WTC11 (cell line): ENCODE results near the gene CREM.

Source experiments
- ATF2 ChIP-seq: sonication (generic); formaldehyde crosslinking; IDR thresholded peaks from 2 replicates; pipeline ENCODE4 v1.8.1; 2022; ENCODE audit warnings: low read depth, missing genetic modification reagents, borderline replicate concordance
- CREM ChIP-seq: sonication (generic); formaldehyde crosslinking; IDR thresholded peaks from 2 replicates; pipeline ENCODE4 v1.8.1; 2022; ENCODE audit warnings: mild to moderate bottlenecking, missing genetic modification reagents, moderate library complexity
- CTCF ChIP-seq: fragments of 200-600 bp; IDR thresholded peaks from 2 replicates; pipeline ENCODE4 v1.8.0; 2022; ENCODE audit warnings: antibody characterized with exemption
- JUN ChIP-seq: sonication (generic); formaldehyde crosslinking; IDR thresholded peaks from 2 replicates; pipeline ENCODE4 v1.8.0; 2023; ENCODE audit warnings: mild to moderate bottlenecking, missing genetic modification reagents
- STAT6 ChIP-seq: sonication (generic); formaldehyde crosslinking; conservative IDR thresholded peaks from 2 replicates; pipeline ENCODE4 v1.8.1; 2023; ENCODE audit warnings: mild to moderate bottlenecking, low read depth, missing genetic modification reagents, moderate library complexity
- TEAD4 ChIP-seq: sonication (generic); formaldehyde crosslinking; IDR thresholded peaks from 2 replicates; pipeline ENCODE4 v1.8.0; 2022; ENCODE audit warnings: mild to moderate bottlenecking, missing genetic modification reagents
- USF1 ChIP-seq: sonication (generic); formaldehyde crosslinking; IDR thresholded peaks from 2 replicates; pipeline ENCODE4 v1.8.0; 2022; ENCODE audit warnings: mild to moderate bottlenecking, missing genetic modification reagents
- USF2 ChIP-seq: sonication (generic); formaldehyde crosslinking; IDR thresholded peaks from 2 replicates; pipeline ENCODE4 v1.8.1; 2023; ENCODE audit warnings: mild to moderate bottlenecking, missing genetic modification reagents, moderate library complexity
- ZNF512 ChIP-seq: sonication (generic); formaldehyde crosslinking; IDR thresholded peaks from 2 replicates; pipeline ENCODE4 v1.8.1; 2022; ENCODE audit warnings: missing genetic modification reagents, borderline replicate concordance

GRCh38 chr10:35126062-35126529 is 550 bp upstream of the CREM start:
- no peak for TF ChIP-seq CTCF
- no peak for TF ChIP-seq USF2
- no peak for TF ChIP-seq USF1 (CRISPR knock-in tag)
- TF ChIP-seq JUN, result no peak
- TF ChIP-seq ZNF512, result no peak
- no peak for TF ChIP-seq TEAD4 (CRISPR knock-in tag)
- TF ChIP-seq CREM (CRISPR knock-in tag), result no peak
- TF ChIP-seq ATF2 (CRISPR knock-in tag), result no peak
- no peak for TF ChIP-seq STAT6 (CRISPR knock-in tag)
